Measurements from ENCODE around the gene IGFN1.

DNA sequence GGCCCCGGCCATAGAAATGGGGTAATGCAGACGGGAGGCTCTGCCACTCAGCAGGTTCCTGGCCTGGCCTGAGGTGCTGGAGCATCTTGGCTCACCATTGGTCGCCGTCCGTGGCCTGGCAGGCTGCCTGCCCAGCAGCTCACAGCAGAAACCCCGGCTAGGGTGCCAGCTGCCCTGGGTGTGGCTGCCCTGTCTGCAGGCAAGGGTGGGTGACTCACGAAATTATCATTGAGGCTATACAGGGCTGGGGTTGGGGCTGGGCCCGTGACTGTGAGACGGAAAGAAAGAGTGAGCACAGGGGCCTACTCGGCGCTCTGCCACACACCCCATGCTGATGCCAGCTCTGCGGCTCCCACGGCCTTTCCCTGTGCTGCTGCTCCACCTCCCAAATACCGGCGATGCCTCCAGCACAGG, 84.6 kb downstream of the IGFN1 start:
- TF ChIP-seq BHLHE40 (IDR thresholded peaks at IDR 0.05; ENCODE audit: borderline replicate concordance) (no peak), SP1 (IDR thresholded peaks at IDR 0.05) (no peak), PKNOX1 (IDR thresholded peaks at IDR 0.05) (no peak), ELF4 (IDR thresholded peaks at IDR 0.05) (no peak), FOXK2 (IDR thresholded peaks at IDR 0.05) (no peak), SUZ12 (IDR thresholded peaks at IDR 0.05) (no peak), ARNT (IDR thresholded peaks at IDR 0.05) (no peak)

Data from HEK293T (cell line).